H1 (cell line): Measurements from ENCODE around the gene MREG. TPM values are rescaled to one million over a fixed set of nuclear protein-coding genes. Genes with fewer than 3 reads are reported as not detected.
A peak's percentile ranks its signal among the peaks of the same experiment; 100 is the strongest.

Experiments used
- CTCF ChIA-PET: fragments of 300-600 bp; sonication (Branson Sonifier 250); formaldehyde crosslinking; loops from one replicate; lab custom pipeline; 2021; ENCODE audit not compliant: partially characterized antibody; lab: Charles Lee
- POLR2A ChIA-PET: fragments of 300-600 bp; sonication (Branson Sonifier 250); formaldehyde crosslinking; loops from one replicate; lab custom pipeline; 2021; ENCODE audit warnings: inconsistent platforms; ENCODE audit not compliant: partially characterized antibody; lab: Charles Lee
- DNase-seq, 2 experiments: peaks; one replicate each; pipeline versions ENCODE4 v3.0.0 to v3.0.0-alpha.2; 2010 to 2022; ENCODE audit warnings: low spot score in 2 of 2, low read depth in 1 of 2, mixed read lengths in 1 of 2
- FAIRE-seq: peaks from 2 replicates; lab custom pipeline; 2011; peaks lifted over from hg19 to GRCh38; lab: Jason Lieb, UNC
- H2AFZ ChIP-seq: 2 replicates; pipeline ENCODE4 v1.8.1; 2012; ENCODE audit warnings: low read length, inconsistent platforms
- H2AK5ac ChIP-seq: 2 replicates; pipeline ENCODE4 v1.6.1; 2013; ENCODE audit warnings: low read depth, low read length
- H2BK120ac ChIP-seq: replicated peaks from 2 replicates; pipeline ENCODE3; 2013; ENCODE audit warnings: low read depth, low read length, inconsistent platforms
- H2BK12ac ChIP-seq: 2 replicates; pipeline ENCODE4 v1.6.1; 2013; ENCODE audit warnings: low read depth, low read length
- H2BK15ac ChIP-seq: 2 replicates; pipeline ENCODE4 v1.6.1; 2013; ENCODE audit warnings: low read length
- H2BK20ac ChIP-seq: 2 replicates; pipeline ENCODE4 v1.6.1; 2013; ENCODE audit warnings: low read length
- H2BK5ac ChIP-seq: 2 replicates; pipeline ENCODE4 v1.6.1; 2013; ENCODE audit warnings: low read depth, low read length
- H3K14ac ChIP-seq: 2 replicates; pipeline ENCODE4 v1.6.1; 2013; ENCODE audit warnings: inconsistent platforms; ENCODE audit not compliant: insufficient read length
- H3K18ac ChIP-seq: 2 replicates; pipeline ENCODE4 v1.6.1; 2013; ENCODE audit warnings: low read length; ENCODE audit errors: extremely low read depth
- H3K23ac ChIP-seq: 2 replicates; pipeline ENCODE4 v1.6.1; 2013; ENCODE audit warnings: inconsistent platforms; ENCODE audit not compliant: insufficient read length
- H3K23me2 ChIP-seq: 2 replicates; pipeline ENCODE4 v1.6.1; 2013; ENCODE audit warnings: low read depth, low read length
- H3K27ac ChIP-seq: 2 replicates; pipeline ENCODE4 v1.6.1; 2011; ENCODE audit warnings: low read depth, low read length, inconsistent platforms
- H3K27me3 ChIP-seq, 4 experiments: replicated peaks in 1 of 4; 1 replicate in 1 of 4; 2 replicates in 3 of 4; pipeline versions ENCODE4 v1.6.1 to v1.8.1; 2011 to 2013; ENCODE audit warnings: low read length in 3 of 4, mild to moderate bottlenecking in 3 of 4, inconsistent platforms in 2 of 4, mixed read lengths in 2 of 4, moderate library complexity in 1 of 4; ENCODE audit not compliant: control insufficient read depth in 3 of 4, insufficient read depth in 3 of 4; ENCODE audit errors: extremely low read depth in 1 of 4
- H3K36me3 ChIP-seq, 4 experiments: 2 replicates each; pipeline versions ENCODE4 v1.6.1 to v1.8.1; 2011 to 2013; ENCODE audit warnings: mild to moderate bottlenecking in 4 of 4, low read length in 3 of 4, moderate library complexity in 2 of 4, control low read depth in 1 of 4, inconsistent platforms in 1 of 4; ENCODE audit not compliant: insufficient read depth in 4 of 4, control insufficient read depth in 2 of 4
- H3K4ac ChIP-seq: replicated peaks from 2 replicates; pipeline ENCODE3; 2013; ENCODE audit warnings: low read length, low read depth, mixed read lengths, inconsistent platforms; ENCODE audit not compliant: insufficient read length
- H3K4me1 ChIP-seq, 4 experiments: replicated peaks in 1 of 4; 1 replicate in 1 of 4; 2 replicates in 3 of 4; pipeline versions ENCODE4 v1.6.1 to v1.8.1; 2011 to 2013; ENCODE audit warnings: low read length in 3 of 4, inconsistent platforms in 2 of 4, mixed read lengths in 1 of 4; ENCODE audit not compliant: insufficient read depth in 4 of 4, control insufficient read depth in 3 of 4
- H3K4me2 ChIP-seq, 2 experiments: 2 replicates each; pipeline versions ENCODE4 v1.6.1 to v1.8.1; 2011 to 2013; ENCODE audit warnings: low read depth in 2 of 2, low read length in 2 of 2, control low read depth in 1 of 2, inconsistent platforms in 1 of 2, mild to moderate bottlenecking in 1 of 2; ENCODE audit not compliant: insufficient read depth in 1 of 2
- H3K4me3 ChIP-seq, 4 experiments: fragments of 200-600, 300-600 bp in 1 of 4; sonication (generic), shearing (Covaris generic), sonication (Bioruptor Twin) in 1 of 4; 2 replicates each; pipeline versions ENCODE4 v1.5.1 to v1.8.1; 2011 to 2016; ENCODE audit warnings: low read length in 4 of 4, low read depth in 3 of 4, control low read depth in 2 of 4, inconsistent platforms in 2 of 4, mild to moderate bottlenecking in 2 of 4, mixed read lengths in 1 of 4, moderate library complexity in 1 of 4; ENCODE audit not compliant: insufficient read depth in 2 of 4; ENCODE audit errors: extremely low read depth in 1 of 4
- H3K56ac ChIP-seq: replicated peaks from 2 replicates; pipeline ENCODE3; 2013; ENCODE audit warnings: low read depth, mild to moderate bottlenecking, mixed read lengths, low read length, inconsistent platforms; ENCODE audit not compliant: insufficient read length
- H3K79me1 ChIP-seq: 2 replicates; pipeline ENCODE4 v1.6.1; 2013; ENCODE audit warnings: low read depth, low read length, control low read depth
- H3K79me2 ChIP-seq, 2 experiments: 2 replicates each; pipeline versions ENCODE4 v1.6.1 to v1.8.1; 2012 to 2013; ENCODE audit warnings: low read length in 2 of 2, mild to moderate bottlenecking in 2 of 2, inconsistent platforms in 1 of 2; ENCODE audit not compliant: insufficient read depth in 2 of 2, control insufficient read depth in 1 of 2
- H3K9ac ChIP-seq, 4 experiments: replicated peaks in 1 of 4; 1 replicate in 1 of 4; 2 replicates in 3 of 4; pipeline versions ENCODE4 v1.6.1 to v1.8.1; 2011 to 2013; ENCODE audit warnings: low read depth in 3 of 4, low read length in 3 of 4, control low read depth in 2 of 4, mild to moderate bottlenecking in 2 of 4, moderate library complexity in 2 of 4, inconsistent platforms in 1 of 4; ENCODE audit errors: extremely low read depth in 1 of 4
- H3K9me3 ChIP-seq, 2 experiments: 2 replicates each; pipeline versions ENCODE4 v1.6.1 to v1.8.1; 2012 to 2013; ENCODE audit warnings: mild to moderate bottlenecking in 2 of 2, moderate library complexity in 2 of 2, control low read depth in 1 of 2, inconsistent platforms in 1 of 2, low read depth in 1 of 2, low read length in 1 of 2, mixed read lengths in 1 of 2; ENCODE audit not compliant: insufficient read depth in 2 of 2
- H4K20me1 ChIP-seq, 2 experiments: replicated peaks in 1 of 2; 2 replicates each; pipeline versions ENCODE3 to v1.8.1; 2011 to 2013; ENCODE audit warnings: inconsistent platforms in 2 of 2, low read length in 2 of 2, mild to moderate bottlenecking in 1 of 2; ENCODE audit not compliant: insufficient read depth in 2 of 2, control insufficient read depth in 1 of 2
- H4K5ac ChIP-seq: 2 replicates; pipeline ENCODE4 v1.6.1; 2013; ENCODE audit warnings: low read length, low read depth, mixed read lengths, inconsistent platforms; ENCODE audit not compliant: insufficient read length
- H4K8ac ChIP-seq: 2 replicates; pipeline ENCODE4 v1.8.0; 2013; ENCODE audit warnings: mild to moderate bottlenecking, moderate library complexity, low read length, inconsistent platforms; ENCODE audit not compliant: insufficient read depth; ENCODE audit errors: extremely low read depth
- H4K91ac ChIP-seq: replicated peaks from 2 replicates; pipeline ENCODE3; 2013; ENCODE audit warnings: low read length, mixed read lengths, inconsistent platforms; ENCODE audit not compliant: insufficient read length
- CTBP2 ChIP-seq: IDR thresholded peaks from 2 replicates; pipeline ENCODE4 v1.7.0; 2011; ENCODE audit warnings: borderline replicate concordance, mild to moderate bottlenecking, moderate library complexity, mixed read lengths, low read length; ENCODE audit not compliant: insufficient read depth, insufficient read length
- CTCF ChIP-seq, 3 experiments: IDR thresholded peaks; 1 replicate in 2 of 3; 2 replicates in 1 of 3; pipeline versions ENCODE4 v1.5.1 to v1.6.1; 2011; ENCODE audit warnings: low read length in 3 of 3, mild to moderate bottlenecking in 3 of 3, inconsistent platforms in 2 of 3, low read depth in 1 of 3, moderate library complexity in 1 of 3; ENCODE audit not compliant: insufficient read depth in 1 of 3; ENCODE audit errors: control extremely low read depth in 1 of 3
- GABPA ChIP-seq: IDR thresholded peaks from 2 replicates; pipeline ENCODE4 v1.6.1; 2011; ENCODE audit warnings: mild to moderate bottlenecking, low read length, moderate library complexity, borderline replicate concordance; ENCODE audit not compliant: insufficient read depth
- KDM1A ChIP-seq: fragments of 200-600, 300-600 bp; sonication (generic); IDR thresholded peaks from 2 replicates; pipeline ENCODE4 v1.7.1; 2016; ENCODE audit warnings: mild to moderate bottlenecking, low read length, borderline replicate concordance
- RAD21 ChIP-seq, 2 experiments: IDR thresholded peaks in 1 of 2; conservative IDR thresholded peaks in 1 of 2; 2 replicates each; pipeline ENCODE4 v1.6.1; 2011; ENCODE audit warnings: low read depth in 2 of 2, low read length in 2 of 2, improper control_type of control experiment in 1 of 2, inconsistent platforms in 1 of 2, mild to moderate bottlenecking in 1 of 2, moderate library complexity in 1 of 2
- WGBS, 2 experiments: shearing (Covaris generic) in 1 of 2; methylation state at CpG; one replicate each; pipeline versions ENCODE4 v1.1.6 to v1.1.7; 2013 to 2015; ENCODE audit warnings: low lambda C conversion rate in 2 of 2, mixed read lengths in 2 of 2, inconsistent platforms in 1 of 2, low coverage in 1 of 2, missing lambda C conversion rate in 1 of 2; ENCODE audit not compliant: insufficient replicate concordance in 2 of 2, insufficient coverage in 1 of 2, insufficient read length in 1 of 2; ENCODE audit errors: extremely low coverage in 1 of 2, missing lambda C conversion rate in 1 of 2; 5-methylcytosine and 5-hydroxymethylcytosine counted together
- polyA plus RNA-seq, 7 experiments: library from polyadenylated mRNA; depleted of rRNA in 3 of 7; stranded (reverse) in 5 of 7; unstranded in 2 of 7; fragments of >200 nt in 5 of 7; fragments of 200-250 nt in 2 of 7; gene quantifications; 1 replicate in 5 of 7; 2 replicates in 1 of 7; 4 replicates in 1 of 7; pipeline versions ENCODE4 v1.2.1 to v1.2.3, GENCODE V29; 2011 to 2013; ENCODE audit warnings: missing spikeins in 2 of 7, mixed read lengths in 2 of 7
- total RNA-seq: library from RNA; stranded (reverse); fragmentation: NEBNext Ultra II Directional; extraction: Animal tissue kit (Norgen Biotek cat#: 25700); gene quantifications from 2 replicates; pipeline ENCODE4 v1.2.1, GENCODE V29; 2021

Gene MREG
- total and polyA plus RNA-seq, 2 of the 8 experiments (the other 6 are each of a cell fraction or from before 2014, with no cell fraction given), result 7.5 to 31.9 TPM

- Histone ChIP-seq H3K4ac (no peak overlapping the region), H3K4me2 (no peak overlapping the region), H4K5ac (no peak overlapping the region), H3K27me3 (no peaks in the 10 kb centered on the region), H2AFZ (no peak overlapping the region), H2BK15ac (no peak overlapping the region), H3K4me1 (no peaks in the 10 kb centered on the region), H3K4me3 (no peak overlapping the region), H3K79me1 (no peaks in the 10 kb centered on the region), H2BK120ac (no peak overlapping the region), H3K23me2 (no peaks in the 10 kb centered on the region), H3K9ac (no peak overlapping the region), H3K14ac (no peak overlapping the region), H3K36me3 (peaks cover 0 to 8% (median 3%) of the 10 kb centered on the region in 4 experiments; a peak in 3 of 8 replicates), H3K79me2 (peaks cover 0 to 6% of the 10 kb centered on the region in 2 experiments; a peak in 1 of 4 replicates), H4K8ac (no peak overlapping the region), H2AK5ac (no peak overlapping the region), H2BK5ac (no peak overlapping the region), H2BK20ac (no peak overlapping the region), H4K20me1 (peaks cover 1% of the 10 kb centered on the region in 2 experiments), H3K27ac (no peak overlapping the region), H2BK12ac (no peak overlapping the region), H3K9me3 (no peaks in the 10 kb centered on the region), H4K91ac (no peak overlapping the region), H3K56ac (no peak overlapping the region), H3K18ac (no peak overlapping the region), H3K23ac (no peak overlapping the region)
- CTCF ChIA-PET, result interaction anchor here (0.5 to 7.2 kb wide), 18 partner anchors 11 to 88 kb away, joined by 3 to 47 read pairs (median 4); no protein-coding TSS in a partner anchor
- WGBS, 2 experiments, result 80% methylated on average over 3 of the region's 3 CpGs; no CpG with 5 or more reads in 1 of the 2 experiments
- FAIRE-seq (peak; percentile 63), DNase-seq (no peak)
- POLR2A ChIA-PET, result interaction anchor here (1.1 to 1.4 kb wide), 2 partner anchors 62 to 73 kb away, joined by 3 read pairs; no protein-coding TSS in a partner anchor
- peak; percentile 51 to 55 for TF ChIP-seq RAD21 (IDR thresholded peaks at IDR 0.05 in 1 of 2, conservative IDR thresholded peaks at IDR 0.05 in 1 of 2; ENCODE audit: low read depth in 2 of 2, low read length in 2 of 2)
- peak in 2 of 3 experiments; percentile 52 to 59; a peak in 2 of 4 replicates for TF ChIP-seq CTCF (IDR thresholded peaks at IDR 0.05; ENCODE audit: control extremely low read depth in 1 of 3, insufficient read depth in 1 of 3, low read depth in 1 of 3, low read length in 3 of 3)
- TF ChIP-seq KDM1A, result no peak
- TF ChIP-seq GABPA, result no peak
- TF ChIP-seq CTBP2, result no peak
Measured at GRCh38 chr2:215949991-215950404, 63.4 kb downstream of the MREG start.
